Heart right ventricle (tissue), 16 donors: Measurements from ENCODE around the gene RNF31. TPM values are rescaled to one million over a fixed set of nuclear protein-coding genes. Genes with fewer than 3 reads are reported as not detected.

ENCODE experiments used
- ATAC-seq, 8 donors: fragments of 200-7000 bp; cut with Tn5 transposase; one replicate each; pipeline ENCODE4 v1.9.1; 2020; ENCODE audit warnings: mild to moderate bottlenecking in 8 of 8, moderate library complexity in 8 of 8, moderate number of reproducible peaks in 1 of 8
- DNase-seq, 2 donors: peaks; one replicate each; pipeline ENCODE4 v3.0.0-alpha.2; 2020
- H3K27ac ChIP-seq, 10 donors: fragments of 200-600 bp; sonication (generic) in 2 of 10; one replicate each; pipeline versions ENCODE4 v1.5.0 to v1.8.0; 2020 to 2022; ENCODE audit warnings: mild to moderate bottlenecking in 3 of 10
- H3K27me3 ChIP-seq, 7 donors: fragments of 200-600 bp; one replicate each; pipeline ENCODE4 v1.8.0; 2021 to 2022; ENCODE audit warnings: mild to moderate bottlenecking in 2 of 7
- H3K36me3 ChIP-seq, 9 donors: fragments of 200-600 bp; sonication (generic) in 1 of 9; one replicate each; pipeline versions ENCODE4 v1.5.0 to v1.8.0; 2020 to 2022; ENCODE audit warnings: mild to moderate bottlenecking in 2 of 9
- H3K4me1 ChIP-seq, 9 donors: fragments of 200-600 bp; sonication (generic) in 1 of 9; one replicate each; pipeline versions ENCODE4 v1.5.0 to v1.8.0; 2020 to 2022; ENCODE audit warnings: mild to moderate bottlenecking in 4 of 9
- H3K4me3 ChIP-seq, 10 donors: fragments of 200-600 bp; sonication (generic) in 2 of 10; one replicate each; pipeline versions ENCODE4 v1.5.0 to v1.8.0; 2020 to 2022; ENCODE audit warnings: mild to moderate bottlenecking in 7 of 10, moderate library complexity in 2 of 10
- H3K9me3 ChIP-seq, 11 donors: fragments of 200-600 bp in 10 of 11; sonication (generic) in 2 of 11; one replicate each; pipeline versions ENCODE4 v1.5.0 to v1.8.0; 2013 to 2022; ENCODE audit warnings: mild to moderate bottlenecking in 2 of 11, control low read depth in 1 of 11, moderate library complexity in 1 of 11
- WGBS, 2 donors: extraction: QIAGEN DNeasy Blood & Tissue Kit; methylation state at CpG; one replicate each; pipeline ENCODE4 v1.1.7; 2013; ENCODE audit warnings: inconsistent platforms in 1 of 2; 5-methylcytosine and 5-hydroxymethylcytosine counted together
- intact Hi-C, 10 donors: fragments of 100-400 bp; cut with DNase I; formaldehyde crosslinking; loops; one replicate each; pipeline versions ENCODE4 v1.11.1 to v1.14.2; 2022
- polyA plus RNA-seq, 2 donors: library from polyadenylated mRNA; stranded (reverse); fragments of 200-250 nt; gene quantifications; one replicate each; pipeline ENCODE4 v1.2.3, GENCODE V29; 2013
- total RNA-seq, 10 donors: library from RNA; stranded (reverse); fragmentation: NEBNext Ultra II Directional in 3 of 10; extraction: Animal tissue kit (Norgen Biotek cat#: 25700) in 3 of 10; gene quantifications; one replicate each; pipeline versions ENCODE4 v1.2.1 to v1.2.4, GENCODE V29; 2021 to 2023
- TF ChIP-seq, protein P1 (sequence below), 9 donors: fragments of 200-600 bp; sonication (generic) in 2 of 9; IDR thresholded peaks; one replicate each; pipeline versions ENCODE4 v1.5.0 to v1.8.0; 2021 to 2022; ENCODE audit warnings: antibody characterized with exemption in 9 of 9, mild to moderate bottlenecking in 5 of 9, moderate library complexity in 1 of 9
- donor health status: Arrhythmogenic right ventricular cardiomyopathy.
- donor health status: ischemic (EF 13 %, LVEDD 7.1; RV severe dilation, severe dysfunction).
- donor health status: healthy with polysubstance abuse.
- donor health status: DM: no; HTN: yes; CAD: no.
- donor health status: DM: no; HTN: no; CAD: no.
- donor health status: ischemic (EF 25% LVEDD 6.9; RV normal size, moderate dysfunction).
- donor health status: ischemic (EF 25% LVEDD 5.7; RV mildly dilated, moderate dysfunction).
- donor health status: healthy.
- donor health status: DM: yes; HTN: yes; CAD: no.
- donor health status: Ischemic cardiomyopathy.
- donor health status: ischemic (EF 35%, LVEDD 5.7; RV mildly dilated, moderate dysfunction).
- donor health status: nonischemic (EF 11% LVEDD 7.7; RV severe dilation, severe dysfunction).
- donor health status: DM: yes; HTN: yes; CAD: no.
- donor health status: PGD.
- donor health status: ischemic (EF 29% LVEDD 5.4; RV normal size, mild dysfunction).
- donor health status: nonischemic (EF 23%, LVEDD 6.1; RV moderate dilation, normal function).

RNF31 gene
- total and polyA plus RNA-seq, 12 donors, result 27.5 to 92.9 (median 35.7) TPM

DNA sequence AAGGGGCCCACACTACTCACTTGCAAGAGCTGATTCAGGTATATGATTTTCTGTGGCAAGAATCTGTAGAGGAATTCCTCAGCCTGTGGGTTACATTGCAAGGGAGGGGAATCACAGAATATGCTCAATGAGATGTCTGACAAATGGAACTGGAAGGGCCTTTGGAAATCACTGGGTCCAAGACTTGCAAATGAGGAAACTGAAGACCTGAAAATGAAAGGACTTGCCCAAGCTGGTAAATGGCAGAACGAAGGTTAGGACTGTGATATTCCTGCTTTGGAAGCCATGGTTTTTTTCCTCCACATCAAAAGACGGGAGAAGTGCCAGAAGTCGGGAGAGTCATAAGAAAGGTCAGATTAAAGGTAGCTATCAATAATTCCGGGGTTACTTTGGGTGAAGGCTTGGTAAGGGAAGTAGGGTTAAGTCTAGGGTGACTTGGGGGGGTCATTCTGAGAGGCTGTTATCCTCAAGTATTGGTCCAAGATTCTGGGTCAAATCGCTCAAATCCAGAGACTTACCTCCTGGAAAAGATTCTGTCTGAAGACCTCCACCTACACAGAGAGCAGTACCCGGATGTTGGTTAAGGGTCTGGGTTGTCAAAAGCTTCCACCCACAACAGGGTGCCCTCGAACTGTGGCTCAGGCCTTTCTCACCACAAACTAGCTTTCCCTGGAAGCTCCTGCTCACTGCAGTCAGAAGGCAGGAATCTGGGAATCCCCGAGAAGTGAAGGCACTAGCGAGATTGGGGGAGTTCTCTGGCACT, 1.4 kb upstream of the RNF31 start:
- WGBS, 2 donors, result 14% methylated on average over 9 of the region's 9 CpGs
- DNase-seq (no peak), ATAC-seq (no peak)
- Histone ChIP-seq H3K27ac (peak overlapping the region; percentile 79 to 97 (median 94)), H3K4me3 (peak overlapping the region; percentile 75 to 96 (median 84)), H3K4me1 (peaks cover 18 to 61% (median 35%) of the 10 kb centered on the region in 9 donors), H3K9me3 (no peaks in the 10 kb centered on the region), H3K36me3 (peaks cover 0 to 55% (median 22%) of the 10 kb centered on the region in 9 donors), H3K27me3 (no peaks in the 10 kb centered on the region)
- intact Hi-C loops, result loop anchor here in 4 of 10 donors (2.0 to 10.0 kb wide), 4 partner anchors 15 to 841 kb away; partner anchors contain the start of genes DCAF11 (in 3 of the 4), NRL (in 3 of the 4), BCL2L2 (in 1 of the 4) and IRF9 (in 1 of the 4)
- TF ChIP-seq, protein P1, sequence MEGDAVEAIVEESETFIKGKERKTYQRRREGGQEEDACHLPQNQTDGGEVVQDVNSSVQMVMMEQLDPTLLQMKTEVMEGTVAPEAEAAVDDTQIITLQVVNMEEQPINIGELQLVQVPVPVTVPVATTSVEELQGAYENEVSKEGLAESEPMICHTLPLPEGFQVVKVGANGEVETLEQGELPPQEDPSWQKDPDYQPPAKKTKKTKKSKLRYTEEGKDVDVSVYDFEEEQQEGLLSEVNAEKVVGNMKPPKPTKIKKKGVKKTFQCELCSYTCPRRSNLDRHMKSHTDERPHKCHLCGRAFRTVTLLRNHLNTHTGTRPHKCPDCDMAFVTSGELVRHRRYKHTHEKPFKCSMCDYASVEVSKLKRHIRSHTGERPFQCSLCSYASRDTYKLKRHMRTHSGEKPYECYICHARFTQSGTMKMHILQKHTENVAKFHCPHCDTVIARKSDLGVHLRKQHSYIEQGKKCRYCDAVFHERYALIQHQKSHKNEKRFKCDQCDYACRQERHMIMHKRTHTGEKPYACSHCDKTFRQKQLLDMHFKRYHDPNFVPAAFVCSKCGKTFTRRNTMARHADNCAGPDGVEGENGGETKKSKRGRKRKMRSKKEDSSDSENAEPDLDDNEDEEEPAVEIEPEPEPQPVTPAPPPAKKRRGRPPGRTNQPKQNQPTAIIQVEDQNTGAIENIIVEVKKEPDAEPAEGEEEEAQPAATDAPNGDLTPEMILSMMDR (IDR thresholded peaks at IDR 0.05), result no peak

DNA sequence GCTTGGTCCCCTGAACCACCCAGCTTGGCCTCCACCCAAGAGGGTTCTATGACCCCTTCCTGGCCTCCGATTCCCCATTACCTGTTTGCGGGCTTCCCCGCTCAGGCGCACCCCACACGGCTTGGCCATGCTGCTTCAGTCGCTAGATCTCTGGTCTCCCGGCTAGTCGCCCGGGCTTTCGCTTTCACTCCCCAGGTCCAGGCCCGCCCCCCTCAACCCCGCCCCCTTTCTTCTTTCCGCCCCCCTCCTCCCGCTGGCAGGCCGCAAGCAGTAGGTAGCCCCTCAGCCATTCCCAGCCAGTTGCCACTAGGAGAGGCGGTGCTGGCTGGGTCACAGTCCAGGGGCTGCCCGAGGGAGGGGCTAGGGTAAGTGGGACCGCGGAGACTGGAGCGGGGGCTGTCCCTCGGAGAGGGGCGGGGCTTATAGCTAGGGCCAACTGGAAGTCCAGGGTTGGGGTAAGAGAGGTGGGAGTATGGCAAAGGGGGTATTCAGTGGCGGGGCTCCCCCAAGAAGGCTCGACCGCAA, 783 bp upstream of the RNF31 start, which contains the start of gene PSME2:
Gene PSME2, minus strand, starts transcription at position 158 of the 525 bp plus-strand sequence. Its CDS starts 29 bp downstream, at position 129.
- Histone ChIP-seq H3K4me3 (peak within 1 kb of the TSS; percentile 75 to 96 (median 84)), H3K9me3 (no peaks in the 10 kb centered on the region), H3K27ac (peak within 1 kb of the TSS; percentile 79 to 97 (median 94)), H3K4me1 (peaks cover 18 to 61% (median 34%) of the 10 kb centered on the region in 9 donors), H3K27me3 (no peaks in the 10 kb centered on the region), H3K36me3 (peaks cover 0 to 61% (median 29%) of the 10 kb centered on the region in 9 donors)
- TF ChIP-seq, protein P1 (IDR thresholded peaks at IDR 0.05), result peak in 2 of 9 donors; percentile 7 to 21
- WGBS, 2 donors, result 0% methylated on average over 25 of the region's 25 CpGs
- intact Hi-C loops, result loop anchor here in 4 of 10 donors (2.0 to 10.0 kb wide), 4 partner anchors 14 to 842 kb away; partner anchors contain the start of genes DCAF11 (in 3 of the 4), NRL (in 3 of the 4), BCL2L2 (in 1 of the 4) and IRF9 (in 1 of the 4)
- DNase-seq (peak; percentile 93 to 95), ATAC-seq (peak; percentile 85 to 94 (median 89))

DNA sequence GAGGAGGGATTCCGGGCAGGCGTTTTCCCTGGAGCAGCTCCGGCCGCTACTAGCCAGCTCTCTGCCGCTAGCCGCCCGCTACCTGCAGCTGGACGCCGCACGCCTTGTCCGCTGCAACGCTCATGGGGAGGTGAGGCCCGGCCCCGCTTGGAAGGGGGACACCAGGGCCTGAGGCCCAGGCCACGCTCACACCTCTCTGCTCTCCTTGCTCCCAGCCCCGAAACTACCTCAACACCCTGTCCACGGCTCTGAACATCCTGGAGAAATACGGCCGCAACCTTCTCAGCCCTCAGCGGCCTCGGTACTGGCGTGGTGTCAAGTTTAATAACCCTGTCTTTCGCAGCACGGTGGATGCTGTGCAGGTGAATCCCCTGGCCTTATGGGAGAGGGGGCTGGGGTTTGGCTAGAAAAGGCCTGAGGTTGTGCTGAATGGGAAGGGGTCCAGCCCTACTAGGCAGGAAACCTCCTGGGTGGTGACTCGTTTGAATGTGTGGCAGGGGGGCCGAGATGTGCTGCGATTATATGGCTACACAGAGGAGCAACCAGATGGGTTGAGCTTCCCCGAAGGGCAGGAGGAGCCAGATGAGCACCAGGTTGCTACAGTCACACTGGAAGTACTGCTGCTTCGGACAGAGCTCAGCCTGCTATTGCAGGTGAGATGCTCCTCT, 597 bp downstream of the RNF31 start:
- WGBS, 2 donors, result 5% methylated on average over 29 of the region's 29 CpGs
- DNase-seq, result no peak
- Histone ChIP-seq H3K4me1 (peaks cover 15 to 51% (median 27%) of the 10 kb centered on the region in 9 donors), H3K27me3 (no peaks in the 10 kb centered on the region), H3K36me3 (peaks cover 0 to 68% (median 41%) of the 10 kb centered on the region in 9 donors), H3K4me3 (peak overlapping the region; percentile 75 to 96 (median 84)), H3K9me3 (no peaks in the 10 kb centered on the region), H3K27ac (peak overlapping the region; percentile 64 to 97 (median 94))
- intact Hi-C loops, result loop anchor here in 4 of 10 donors (2.0 to 10.0 kb wide), 4 partner anchors 13 to 843 kb away; partner anchors contain the start of genes DCAF11 (in 3 of the 4), NRL (in 3 of the 4), BCL2L2 (in 1 of the 4) and IRF9 (in 1 of the 4)
- ATAC-seq, result peak in 1 of 8 donors; percentile 1
- TF ChIP-seq, protein P1 (IDR thresholded peaks at IDR 0.05), result no peak
